Spleen (tissue), 11 donors: ENCODE results near the gene CUBN. TPM values are rescaled to one million over a fixed set of nuclear protein-coding genes. Genes with fewer than 3 reads are reported as not detected.

Experiments
- DNase-seq: peaks from one replicate; pipeline ENCODE4 v3.0.0-alpha.2; 2020
- H3K27ac ChIP-seq, 8 donors: fragments of 200-600 bp; sonication (generic) in 7 of 8; 1 replicate in 4 of 8; 2 replicates in 4 of 8; pipeline versions ENCODE4 v1.5.0 to v1.8.0; 2016 to 2021; ENCODE audit warnings: inconsistent platforms in 4 of 8, mild to moderate bottlenecking in 4 of 8, moderate library complexity in 1 of 8
- H3K27me3 ChIP-seq, 7 donors: fragments of 200-600 bp; sonication (generic) in 6 of 7; replicated peaks in 1 of 7; 1 replicate in 4 of 7; 2 replicates in 3 of 7; pipeline versions ENCODE4 v1.5.0 to v1.8.0; 2016 to 2021; ENCODE audit warnings: inconsistent platforms in 3 of 7, mild to moderate bottlenecking in 1 of 7
- H3K36me3 ChIP-seq, 6 donors: fragments of 200-600 bp; sonication (generic) in 5 of 6; 1 replicate in 4 of 6; 2 replicates in 2 of 6; pipeline versions ENCODE4 v1.5.0 to v1.8.0; 2016 to 2021; ENCODE audit warnings: inconsistent platforms in 2 of 6
- H3K4me1 ChIP-seq, 6 donors: fragments of 200-600 bp; sonication (generic) in 5 of 6; 1 replicate in 3 of 6; 2 replicates in 3 of 6; pipeline versions ENCODE4 v1.5.0 to v1.8.0; 2016 to 2021; ENCODE audit warnings: inconsistent platforms in 3 of 6
- H3K4me3 ChIP-seq, 8 donors: fragments of 200-600 bp; sonication (generic) in 7 of 8; 1 replicate in 4 of 8; 2 replicates in 4 of 8; pipeline versions ENCODE4 v1.5.0 to v1.8.0; 2016 to 2021; ENCODE audit warnings: inconsistent platforms in 4 of 8, mild to moderate bottlenecking in 4 of 8, moderate library complexity in 2 of 8
- H3K9me3 ChIP-seq, 8 donors: fragments of 200-600 bp; sonication (generic) in 7 of 8; 1 replicate in 4 of 8; 2 replicates in 4 of 8; pipeline versions ENCODE4 v1.5.0 to v1.8.0; 2016 to 2021; ENCODE audit warnings: inconsistent platforms in 4 of 8
- CTCF ChIP-seq, 11 experiments: fragments of 200-600 bp in 7 of 11; fragments of 450-650 bp in 4 of 11; sonication (generic) in 4 of 11; IDR thresholded peaks in 8 of 11; conservative IDR thresholded peaks in 3 of 11; 1 replicate in 7 of 11; 2 replicates in 4 of 11; pipeline versions ENCODE4 v1.4.0 to v1.8.0; 2016 to 2021; ENCODE audit warnings: antibody characterized with exemption in 11 of 11, inconsistent platforms in 4 of 11, mild to moderate bottlenecking in 1 of 11
- POLR2A ChIP-seq, 3 donors: fragments of 450-650 bp; IDR thresholded peaks; one replicate each; pipeline ENCODE4 v1.5.1; 2017; ENCODE audit warnings: antibody characterized with exemption in 3 of 3, mild to moderate bottlenecking in 1 of 3
- POLR2AphosphoS5 ChIP-seq, 3 donors: sonication (generic); formaldehyde crosslinking; IDR thresholded peaks; one replicate each; pipeline ENCODE4 v1.5.1; 2017; ENCODE audit warnings: antibody characterized with exemption in 3 of 3
- WGBS, 5 donors: extraction: QIAGEN DNeasy Blood & Tissue Kit in 3 of 5; methylation state at CpG; one replicate each; pipeline versions ENCODE4 v1.1.5 to v1.1.7; 2013 to 2018; 5-methylcytosine and 5-hydroxymethylcytosine counted together
- intact Hi-C: fragments of 100-400 bp; cut with DNase I; formaldehyde crosslinking; loops from one replicate; pipeline ENCODE4 v1.15.0; 2023; ENCODE audit warnings: low total_unique reads
- polyA plus RNA-seq, 3 donors: library from polyadenylated mRNA; stranded (reverse); fragments of 200-250 nt; gene quantifications; one replicate each; pipeline ENCODE4 v1.2.1, GENCODE V29; 2013
- total RNA-seq, 7 donors: library from RNA; depleted of rRNA in 3 of 7; stranded (reverse); fragments of >200 nt in 3 of 7; fragmentation: NEBNext Ultra II Directional in 4 of 7; extraction: Animal tissue kit (Norgen Biotek cat#: 25700) in 4 of 7; gene quantifications; one replicate each; pipeline versions ENCODE4 v1.1.0 to v1.2.1, GENCODE V29; 2016 to 2021
- donor health status: healthy with polysubstance abuse.
- donor health status: DM: no; HTN: no; CAD: no; lungs with moderate emphysema.
- donor health status: DM: no; HTN: no; CAD: no.
- donor health status: Bipolar disorder and iron deficiency.
- donor health status: healthy.
- donor health status: DM: no; HTN: no; CAD: no.
- donor health status: DM: yes; HTN: yes; CAD: no.

Gene CUBN
- total and polyA plus RNA-seq, 10 donors, result 0.24 to 12.1 (median 5.4) TPM

DNA sequence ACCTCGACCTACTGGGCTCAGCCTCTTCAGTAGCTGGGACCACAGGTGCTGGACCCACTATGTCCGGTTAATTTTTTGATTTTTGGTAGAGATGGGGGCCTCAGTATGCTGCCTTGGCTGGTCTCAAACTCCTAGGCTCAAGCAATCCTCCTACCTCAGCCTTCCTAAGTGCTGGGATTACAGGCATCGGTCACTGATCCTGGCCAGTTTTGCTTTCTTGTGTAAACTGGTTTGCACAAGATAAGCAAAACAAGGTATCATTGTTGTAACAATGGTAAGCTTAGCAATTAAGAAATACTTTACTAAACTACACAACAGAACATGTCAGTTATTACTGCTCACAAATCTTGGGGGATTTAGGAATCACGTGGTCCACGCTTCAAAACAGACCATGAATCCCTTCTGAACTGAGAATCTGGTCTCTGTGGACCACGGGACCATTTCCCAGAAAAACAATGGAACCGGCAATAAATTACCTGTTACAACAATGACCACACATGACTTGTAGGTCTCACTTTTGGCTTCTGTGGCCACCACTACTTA lies 349.2 kb downstream of the CUBN start:
- H3K4me3 ChIP-seq, result no peak overlapping the region
- peaks cover 6 to 39% (median 23%) of the 10 kb centered on the region in 6 donors for H3K4me1 ChIP-seq
- peaks cover 0 to 6% (median 0%) of the 10 kb centered on the region in 8 donors for H3K9me3 ChIP-seq
- no peaks in the 10 kb centered on the region for H3K27me3 ChIP-seq
- H3K36me3 ChIP-seq, result peaks cover 0 to 30% (median 1%) of the 10 kb centered on the region in 6 donors
- no peak for DNase-seq
- TF ChIP-seq POLR2A (IDR thresholded peaks at IDR 0.05), result no peak
- no peak for TF ChIP-seq POLR2AphosphoS5 (IDR thresholded peaks at IDR 0.05)
- no peak for TF ChIP-seq CTCF (IDR thresholded peaks at IDR 0.05 in 8 of 11, conservative IDR thresholded peaks at IDR 0.05 in 3 of 11)
- intact Hi-C loops, result no loop called here
- WGBS, 5 donors, result 87 to 93% (median 91%) methylated on average over 7 of the region's 7 CpGs
- H3K27ac ChIP-seq, result no peak overlapping the region

DNA sequence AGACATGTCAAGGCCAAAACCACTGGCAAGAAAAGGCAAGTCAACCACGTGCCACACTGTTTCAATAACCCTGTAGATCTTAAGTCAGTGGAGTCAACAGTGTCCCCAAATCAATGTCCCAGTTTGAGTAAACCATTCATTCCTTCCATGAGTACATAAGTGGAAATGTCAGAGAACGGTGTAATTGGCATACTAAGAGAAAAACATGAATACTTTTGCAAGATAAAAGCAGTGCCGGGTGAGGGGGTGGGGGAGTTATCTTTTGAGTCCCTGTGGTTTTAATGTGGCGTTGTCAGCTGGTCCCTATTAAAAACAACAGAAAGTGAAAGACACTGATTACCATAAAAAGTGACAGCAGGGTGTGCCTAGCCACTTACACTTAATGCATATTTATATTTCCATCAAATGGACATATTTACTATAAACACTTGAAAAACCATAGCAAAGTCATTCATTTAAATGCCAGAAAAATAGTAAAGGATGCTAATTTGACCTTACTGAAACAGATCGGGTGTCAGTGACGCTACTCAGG lies 350.2 kb downstream of the CUBN start:
- Histone ChIP-seq H3K36me3 (peaks cover 0 to 29% (median 1%) of the 10 kb centered on the region in 6 donors), H3K4me1 (peaks cover 6 to 39% (median 23%) of the 10 kb centered on the region in 6 donors), H3K9me3 (peaks cover 0 to under 1% (median 0%) of the 10 kb centered on the region in 8 donors), H3K27me3 (no peaks in the 10 kb centered on the region), H3K27ac (peak overlapping the region in 1 of 8 donors; percentile 4), H3K4me3 (no peak overlapping the region)
- WGBS, 5 donors, result 52 to 64% (median 55%) methylated on average over 6 of the region's 6 CpGs
- DNase-seq, result no peak
- TF ChIP-seq CTCF (IDR thresholded peaks at IDR 0.05 in 8 of 11, conservative IDR thresholded peaks at IDR 0.05 in 3 of 11), result no peak
- no peak for TF ChIP-seq POLR2A (IDR thresholded peaks at IDR 0.05)
- no peak for TF ChIP-seq POLR2AphosphoS5 (IDR thresholded peaks at IDR 0.05)
- intact Hi-C loops, result loop anchor here (10.0 kb wide), 1 partner anchor 875 kb away; no protein-coding TSS in a partner anchor

- Histone ChIP-seq H3K9me3 (no peaks in the 10 kb centered on the region), H3K4me3 (no peak overlapping the region), H3K4me1 (peaks cover 6 to 45% (median 26%) of the 10 kb centered on the region in 6 donors), H3K27ac (peak overlapping the region in 7 of 8 donors; percentile 6 to 74 (median 54)), H3K36me3 (peaks cover 0 to 29% (median 1%) of the 10 kb centered on the region in 6 donors), H3K27me3 (no peaks in the 10 kb centered on the region)
- TF ChIP-seq CTCF (IDR thresholded peaks at IDR 0.05 in 8 of 11, conservative IDR thresholded peaks at IDR 0.05 in 3 of 11) (peak; percentile 51 to 85 (median 75)), POLR2AphosphoS5 (IDR thresholded peaks at IDR 0.05) (peak in 1 of 3 donors; percentile 63), POLR2A (IDR thresholded peaks at IDR 0.05) (no peak)
- intact Hi-C loops, result loop anchor here (10.0 kb wide), 1 partner anchor 873 kb away; no protein-coding TSS in a partner anchor
- whole genome bisulfite sequencing, 5 donors, result 35 to 56% (median 52%) methylated on average over 7 of the region's 7 CpGs
- DNase-seq, result no peak
Observed at GRCh38 chr10:16777473-16778370, 351.9 kb downstream of the CUBN start.
